WTC11 (cell line): ENCODE data around the gene EPN1. TPM values are rescaled to one million over a fixed set of nuclear protein-coding genes. Genes with fewer than 3 reads are reported as not detected.

Source experiments
- ATAC-seq: fragments of 200-7000 bp; cut with Tn5 transposase; 2 replicates; pipeline ENCODE4 v1.10.0; 2021; ENCODE audit warnings: mild to moderate bottlenecking, moderate library complexity
- CTCF ChIA-PET: fragments of 300-600 bp; sonication (Branson Sonifier 250); formaldehyde crosslinking; loops from one replicate; lab custom pipeline; 2021; ENCODE audit warnings: antibody characterized with exemption; lab: Charles Lee
- POLR2A ChIA-PET: fragments of 350-600 bp; sonication (Branson Sonifier 250); formaldehyde crosslinking; loops from one replicate; lab custom pipeline; 2021; ENCODE audit warnings: antibody characterized with exemption; lab: Charles Lee
- DNase-seq: peaks from one replicate; pipeline ENCODE4 v3.0.0; 2021; ENCODE audit warnings: low spot score
- H3K27ac Mint-ChIP-seq: 2 replicates; pipeline ENCODE4 v1.8.0; 2021; ENCODE audit warnings: mixed read lengths
- H3K27me3 Mint-ChIP-seq: 2 replicates; pipeline ENCODE4 v1.8.0; 2021; ENCODE audit warnings: low read depth, mild to moderate bottlenecking, moderate library complexity, mixed read lengths
- H3K36me3 Mint-ChIP-seq: 2 replicates; pipeline ENCODE4 v1.8.0; 2021; ENCODE audit warnings: mixed read lengths
- H3K4me1 Mint-ChIP-seq: 2 replicates; pipeline ENCODE4 v1.8.0; 2022; ENCODE audit warnings: mixed read lengths
- H3K4me3 Mint-ChIP-seq: 2 replicates; pipeline ENCODE4 v1.8.0; 2021; ENCODE audit warnings: mild to moderate bottlenecking, moderate library complexity, mixed read lengths
- H3K9me3 Mint-ChIP-seq: 2 replicates; pipeline ENCODE4 v1.8.0; 2021; ENCODE audit warnings: mixed read lengths
- ARID4B ChIP-seq: sonication (generic); formaldehyde crosslinking; IDR thresholded peaks from 2 replicates; pipeline ENCODE4 v1.8.0; 2023; ENCODE audit warnings: missing genetic modification reagents, mild to moderate bottlenecking, borderline replicate concordance
- ATF1 ChIP-seq: sonication (generic); formaldehyde crosslinking; IDR thresholded peaks from 2 replicates; pipeline ENCODE4 v1.8.1; 2023; ENCODE audit warnings: mild to moderate bottlenecking, moderate library complexity, missing genetic modification reagents
- ATF2 ChIP-seq: sonication (generic); formaldehyde crosslinking; IDR thresholded peaks from 2 replicates; pipeline ENCODE4 v1.8.1; 2022; ENCODE audit warnings: low read depth, missing genetic modification reagents, borderline replicate concordance
- CDX4 ChIP-seq: fragments of 250-450 bp; sonication (Bioruptor Pico); IDR thresholded peaks from 2 replicates; pipeline ENCODE4 v1.9.0; 2021; ENCODE audit warnings: moderate library complexity, mild to moderate bottlenecking, inconsistent platforms, borderline replicate concordance
- CREM ChIP-seq: sonication (generic); formaldehyde crosslinking; IDR thresholded peaks from 2 replicates; pipeline ENCODE4 v1.8.1; 2022; ENCODE audit warnings: mild to moderate bottlenecking, missing genetic modification reagents, moderate library complexity
- CTCF ChIP-seq: fragments of 200-600 bp; IDR thresholded peaks from 2 replicates; pipeline ENCODE4 v1.8.0; 2022; ENCODE audit warnings: antibody characterized with exemption
- E2F1 ChIP-seq: sonication (generic); formaldehyde crosslinking; IDR thresholded peaks from 2 replicates; pipeline ENCODE4 v1.8.0; 2022; ENCODE audit warnings: mild to moderate bottlenecking, missing genetic modification reagents
- E2F5 ChIP-seq: sonication (generic); formaldehyde crosslinking; IDR thresholded peaks from 2 replicates; pipeline ENCODE4 v1.8.1; 2022; ENCODE audit warnings: mild to moderate bottlenecking, moderate library complexity, missing genetic modification reagents
- EMX1 ChIP-seq: fragments of 250-450 bp; sonication (Bioruptor Pico); IDR thresholded peaks from 2 replicates; pipeline ENCODE4 v1.8.0; 2021; ENCODE audit warnings: mild to moderate bottlenecking
- ERG ChIP-seq: fragments of 250-450 bp; sonication (Bioruptor Pico); IDR thresholded peaks from 2 replicates; pipeline ENCODE4 v1.8.0; 2021; ENCODE audit warnings: mild to moderate bottlenecking
- ESRRA ChIP-seq: sonication (generic); formaldehyde crosslinking; IDR thresholded peaks from 2 replicates; pipeline ENCODE4 v1.8.1; 2022; ENCODE audit warnings: mild to moderate bottlenecking, missing genetic modification reagents, borderline replicate concordance
- FOXK1 ChIP-seq: sonication (generic); formaldehyde crosslinking; IDR thresholded peaks from 2 replicates; pipeline ENCODE4 v1.8.0; 2022; ENCODE audit warnings: mild to moderate bottlenecking, moderate library complexity, missing genetic modification reagents
- GABPB1 ChIP-seq: sonication (generic); formaldehyde crosslinking; IDR thresholded peaks from 2 replicates; pipeline ENCODE4 v1.8.1; 2023; ENCODE audit warnings: mild to moderate bottlenecking, missing genetic modification reagents
- RELA ChIP-seq: sonication (generic); formaldehyde crosslinking; IDR thresholded peaks from 2 replicates; pipeline ENCODE4 v1.8.1; 2022; ENCODE audit warnings: missing genetic modification reagents, mild to moderate bottlenecking, borderline replicate concordance
- RORB ChIP-seq: fragments of 250-450 bp; sonication (Bioruptor Pico); IDR thresholded peaks from 2 replicates; pipeline ENCODE4 v1.9.0; 2021; ENCODE audit warnings: mild to moderate bottlenecking
- ZNF219 ChIP-seq: sonication (generic); formaldehyde crosslinking; IDR thresholded peaks from 2 replicates; pipeline ENCODE4 v1.8.0; 2023; ENCODE audit warnings: missing genetic modification reagents, mild to moderate bottlenecking, borderline replicate concordance
- ZNF317 ChIP-seq: sonication (generic); formaldehyde crosslinking; IDR thresholded peaks from 2 replicates; pipeline ENCODE4 v1.8.1; 2023; ENCODE audit warnings: low read depth, mild to moderate bottlenecking, moderate library complexity, missing genetic modification reagents, borderline replicate concordance
- ZNF396 ChIP-seq: fragments of 250-450 bp; sonication (Bioruptor Pico); IDR thresholded peaks from 2 replicates; pipeline ENCODE4 v1.8.0; 2021; ENCODE audit warnings: mild to moderate bottlenecking, moderate library complexity, borderline replicate concordance
- ZNF416 ChIP-seq: fragments of 250-450 bp; sonication (Bioruptor Pico); IDR thresholded peaks from 2 replicates; pipeline ENCODE4 v1.9.0; 2021; ENCODE audit warnings: mild to moderate bottlenecking, inconsistent platforms
- ZNF671 ChIP-seq: fragments of 250-450 bp; sonication (Bioruptor Pico); IDR thresholded peaks from 2 replicates; pipeline ENCODE4 v1.8.0; 2021; ENCODE audit warnings: mild to moderate bottlenecking
- total RNA-seq: library from RNA; stranded (reverse); gene quantifications from 3 replicates; pipeline ENCODE4 v1.2.3, GENCODE V29; 2021

The EPN1 gene
- total RNA-seq, 1 experiment from 2014 or later: 234 TPM

- H3K4me1 Mint-ChIP-seq: no peaks in the 10 kb centered on the region
- H3K4me3 Mint-ChIP-seq: no peak overlapping the region
- peaks cover 28% of the 10 kb centered on the region for H3K36me3 Mint-ChIP-seq
- no peaks in the 10 kb centered on the region for H3K9me3 Mint-ChIP-seq
- no peaks in the 10 kb centered on the region for H3K27me3 Mint-ChIP-seq
- TF ChIP-seq GABPB1 (no peak), RELA (CRISPR knock-in tag) (no peak), ATF1 (CRISPR knock-in tag) (no peak), ZNF219 (CRISPR knock-in tag) (no peak), ZNF416 (CRISPR knock-in tag) (no peak), ZNF671 (CRISPR knock-in tag) (no peak), EMX1 (no peak), E2F1 (no peak), ATF2 (no peak), ZNF396 (CRISPR knock-in tag) (no peak), CDX4 (CRISPR knock-in tag) (no peak), ESRRA (CRISPR knock-in tag) (no peak)
- no peak overlapping the region for H3K27ac Mint-ChIP-seq
- DNase-seq (no peak), ATAC-seq (no peak)
- CTCF ChIA-PET: interaction anchor here (1.0 to 1.5 kb wide), 2 partner anchors 8 to 24 kb away, joined by 3 read pairs; no protein-coding TSS in a partner anchor
- POLR2A ChIA-PET: no interaction called here
These were observed 20.7 kb downstream of the EPN1 start for GRCh38 chr19:55695511-55696290.

- ATAC-seq (no peak), DNase-seq (no peak)
- Mint-ChIP-seq H3K4me3 (no peak overlapping the region), H3K9me3 (no peaks in the 10 kb centered on the region), H3K27ac (no peak overlapping the region), H3K4me1 (no peaks in the 10 kb centered on the region), H3K27me3 (no peaks in the 10 kb centered on the region), H3K36me3 (peaks cover 29% of the 10 kb centered on the region)
- ChIA-PET POLR2A (no interaction called here), CTCF (interaction anchor here (1.0 kb wide), 1 partner anchor 25 kb away, joined by 3 read pairs; no protein-coding TSS in a partner anchor)
- no peak for TF ChIP-seq ZNF317
- no peak for TF ChIP-seq E2F5 (CRISPR knock-in tag)
- TF ChIP-seq ZNF396 (CRISPR knock-in tag): no peak
- TF ChIP-seq CTCF: no peak
- no peak for TF ChIP-seq ZNF671 (CRISPR knock-in tag)
- no peak for TF ChIP-seq ERG (CRISPR knock-in tag)
- TF ChIP-seq ARID4B (CRISPR knock-in tag): no peak
- TF ChIP-seq FOXK1: no peak
- TF ChIP-seq RORB (CRISPR knock-in tag): no peak
- TF ChIP-seq CREM (CRISPR knock-in tag): no peak
- no peak for TF ChIP-seq CDX4 (CRISPR knock-in tag)
These were observed 21.5 kb downstream of the EPN1 start for GRCh38 chr19:55696301-55697068.
